ENCODE measurements around the gene BEND2. TPM values are rescaled to one million over a fixed set of nuclear protein-coding genes. Genes with fewer than 3 reads are reported as not detected.

Gene BEND2
- total RNA-seq, 4 donors from 2014 or later: 0.15 TPM; not detected in 3

GRCh38 chrX:18179446-18179845, 41.2 kb downstream of the BEND2 start:
- no peaks in the 10 kb centered on the region for H3K36me3 ChIP-seq
- no peak overlapping the region for H3K4me3 ChIP-seq
- TF ChIP-seq CTCF (IDR thresholded peaks at IDR 0.05 in 4 of 5, conservative IDR thresholded peaks at IDR 0.05 in 1 of 5) (no peak), POLR2A (IDR thresholded peaks at IDR 0.05) (no peak)
- no peak overlapping the region for H3K27ac ChIP-seq
- H3K9me3 ChIP-seq: no peaks in the 10 kb centered on the region
- in situ Hi-C loops (cut with MboI; ENCODE audit: low sequenced_read_pairs in 4 of 4) (no loop called here), intact Hi-C loops (cut with DNase I; ENCODE audit: low total_unique reads) (no loop called here)
- ATAC-seq: no peak
- DNase-seq: no peak
- H3K27me3 ChIP-seq: no peaks in the 10 kb centered on the region
- no peaks in the 10 kb centered on the region for H3K4me1 ChIP-seq

GRCh38 chrX:18174971-18175370, 45.7 kb downstream of the BEND2 start:
- no peaks in the 10 kb centered on the region for H3K36me3 ChIP-seq
- intact Hi-C loops (cut with DNase I; ENCODE audit: low total_unique reads): no loop called here
- no peak for TF ChIP-seq CTCF (IDR thresholded peaks at IDR 0.05 in 4 of 5, conservative IDR thresholded peaks at IDR 0.05 in 1 of 5)
- no peak for TF ChIP-seq POLR2A (IDR thresholded peaks at IDR 0.05)
- DNase-seq (no peak), ATAC-seq (no peak)
- no peaks in the 10 kb centered on the region for H3K27me3 ChIP-seq
- in situ Hi-C loops (cut with MboI; ENCODE audit: low sequenced_read_pairs in 4 of 4): no loop called here
- H3K27ac ChIP-seq: peak overlapping the region in 1 of 4 donors; percentile 80
- H3K4me3 ChIP-seq: no peak overlapping the region
- no peaks in the 10 kb centered on the region for H3K9me3 ChIP-seq
- no peaks in the 10 kb centered on the region for H3K4me1 ChIP-seq

- H3K9me3 ChIP-seq: no peaks in the 10 kb centered on the region
- H3K27ac ChIP-seq: peak overlapping the region in 2 of 4 donors; percentile 27 to 80
- H3K4me3 ChIP-seq: no peak overlapping the region
- H3K36me3 ChIP-seq: no peaks in the 10 kb centered on the region
- ATAC-seq (no peak), DNase-seq (no peak)
- no peaks in the 10 kb centered on the region for H3K4me1 ChIP-seq
- TF ChIP-seq POLR2A (IDR thresholded peaks at IDR 0.05): no peak
- TF ChIP-seq CTCF (IDR thresholded peaks at IDR 0.05 in 4 of 5, conservative IDR thresholded peaks at IDR 0.05 in 1 of 5): no peak
- in situ Hi-C loops (cut with MboI; ENCODE audit: low sequenced_read_pairs in 4 of 4) (no loop called here), intact Hi-C loops (cut with DNase I; ENCODE audit: low total_unique reads) (no loop called here)
- no peaks in the 10 kb centered on the region for H3K27me3 ChIP-seq
Observed at GRCh38 chrX:18174209-18174608, 46.5 kb downstream of the BEND2 start.

GRCh38 chrX:18173494-18174180, 47.0 kb downstream of the BEND2 start:
- H3K27ac ChIP-seq: peak overlapping the region in 2 of 4 donors; percentile 27 to 84
- no peak overlapping the region for H3K4me3 ChIP-seq
- in situ Hi-C loops (cut with MboI; ENCODE audit: low sequenced_read_pairs in 4 of 4) (no loop called here), intact Hi-C loops (cut with DNase I; ENCODE audit: low total_unique reads) (no loop called here)
- no peaks in the 10 kb centered on the region for H3K9me3 ChIP-seq
- ATAC-seq (peak; percentile 97), DNase-seq (peak; percentile 76 to 77)
- TF ChIP-seq POLR2A (IDR thresholded peaks at IDR 0.05) (no peak), CTCF (IDR thresholded peaks at IDR 0.05 in 4 of 5, conservative IDR thresholded peaks at IDR 0.05 in 1 of 5) (no peak)
- H3K36me3 ChIP-seq: no peaks in the 10 kb centered on the region
- H3K27me3 ChIP-seq: no peaks in the 10 kb centered on the region
- no peaks in the 10 kb centered on the region for H3K4me1 ChIP-seq

GRCh38 chrX:18172970-18173369, 47.7 kb downstream of the BEND2 start:
- DNase-seq (no peak), ATAC-seq (peak; percentile 5 to 32)
- no peak for TF ChIP-seq CTCF (IDR thresholded peaks at IDR 0.05 in 4 of 5, conservative IDR thresholded peaks at IDR 0.05 in 1 of 5)
- TF ChIP-seq POLR2A (IDR thresholded peaks at IDR 0.05): no peak
- H3K27me3 ChIP-seq: no peaks in the 10 kb centered on the region
- intact Hi-C loops (cut with DNase I; ENCODE audit: low total_unique reads) (no loop called here), in situ Hi-C loops (cut with MboI; ENCODE audit: low sequenced_read_pairs in 4 of 4) (no loop called here)
- peak overlapping the region in 2 of 4 donors; percentile 50 to 84 for H3K27ac ChIP-seq
- no peaks in the 10 kb centered on the region for H3K9me3 ChIP-seq
- H3K4me3 ChIP-seq: no peak overlapping the region
- no peaks in the 10 kb centered on the region for H3K36me3 ChIP-seq
- H3K4me1 ChIP-seq: no peaks in the 10 kb centered on the region
